ENCODE measurements around the gene ZBTB16.

- TF ChIP-seq CTCF (IDR thresholded peaks at IDR 0.05) (no peak), EZH2 (IDR thresholded peaks at IDR 0.05) (no peak), EZH2phosphoT487 (IDR thresholded peaks at IDR 0.05) (no peak)
Observed at GRCh38 chr11:114110123-114110522, 50.6 kb downstream of the ZBTB16 start.

Data from neural progenitor cell (in vitro differentiated cells).